Mesodermal cell (in vitro differentiated cells): ENCODE measurements around the gene GHRHR.
A peak's percentile ranks its signal among the peaks of the same experiment; 100 is the strongest.

ENCODE experiments used
- H3K27ac ChIP-seq: 2 replicates; pipeline ENCODE4 v1.7.0; 2013; ENCODE audit warnings: mild to moderate bottlenecking, low read depth, low read length, moderate library complexity; ENCODE audit not compliant: severe bottlenecking
- H3K36me3 ChIP-seq: 2 replicates; pipeline ENCODE4 v1.7.1; 2013; ENCODE audit warnings: mild to moderate bottlenecking, low read length, moderate library complexity; ENCODE audit not compliant: control insufficient read depth, insufficient read depth
- H3K4me1 ChIP-seq: one replicate; pipeline ENCODE4 v1.7.1; 2013; ENCODE audit warnings: mild to moderate bottlenecking, low read length; ENCODE audit not compliant: insufficient read depth, control insufficient read depth, poor library complexity, severe bottlenecking
- H3K4me3 ChIP-seq: 2 replicates; pipeline ENCODE4 v1.7.0; 2013; ENCODE audit warnings: low read length, control low read depth, mild to moderate bottlenecking; ENCODE audit not compliant: insufficient read depth, poor library complexity, severe bottlenecking; ENCODE audit errors: extremely low read depth
- H3K9me3 ChIP-seq: 2 replicates; pipeline ENCODE4 v1.7.1; 2013; ENCODE audit warnings: mild to moderate bottlenecking, low read length, moderate library complexity; ENCODE audit not compliant: control insufficient read depth
- WGBS, 2 experiments: methylation state at CpG; one replicate each; pipeline ENCODE4 v1.1.5; 2013; ENCODE audit warnings: missing lambda C conversion rate in 2 of 2; ENCODE audit not compliant: insufficient coverage in 2 of 2; 5-methylcytosine and 5-hydroxymethylcytosine counted together

Gene GHRHR

GRCh38 chr7:30928254-30928872 lies 35.4 kb upstream of the GHRHR start:
- Histone ChIP-seq H3K4me1 (no peaks in the 10 kb centered on the region), H3K9me3 (peaks cover 7% of the 10 kb centered on the region), H3K4me3 (no peak overlapping the region), H3K27ac (no peak overlapping the region), H3K36me3 (no peaks in the 10 kb centered on the region)
- 91 to 92% methylated on average over 8 to 10 of the region's 13 CpGs for WGBS, 2 experiments

- Histone ChIP-seq H3K27ac (no peak overlapping the region), H3K4me1 (no peaks in the 10 kb centered on the region), H3K36me3 (no peaks in the 10 kb centered on the region), H3K4me3 (no peak overlapping the region), H3K9me3 (peaks cover 7% of the 10 kb centered on the region)
- 100% methylated on average over 2 of the region's 4 CpGs for WGBS, 2 experiments
Observed at GRCh38 chr7:30929686-30930085, 34.1 kb upstream of the GHRHR start.

- WGBS, 2 experiments = 83% methylated on average over 5 to 6 of the region's 8 CpGs
- Histone ChIP-seq H3K4me3 (no peak overlapping the region), H3K27ac (peak overlapping the region; percentile 70), H3K4me1 (no peaks in the 10 kb centered on the region), H3K36me3 (no peaks in the 10 kb centered on the region), H3K9me3 (peaks cover 7% of the 10 kb centered on the region)
Observed at GRCh38 chr7:30930621-30931020, 33.1 kb upstream of the GHRHR start.

- peaks cover 7% of the 10 kb centered on the region for H3K9me3 ChIP-seq
- H3K27ac ChIP-seq = peak overlapping the region; percentile 70
- H3K4me3 ChIP-seq = no peak overlapping the region
- no peaks in the 10 kb centered on the region for H3K4me1 ChIP-seq
- WGBS, 2 experiments = 92% methylated on average over 22 to 23 of the region's 24 CpGs
- no peaks in the 10 kb centered on the region for H3K36me3 ChIP-seq
Observed at GRCh38 chr7:30931161-30931928, 32.4 kb upstream of the GHRHR start.

- Histone ChIP-seq H3K27ac (peak overlapping the region; percentile 8), H3K4me1 (no peaks in the 10 kb centered on the region), H3K36me3 (no peaks in the 10 kb centered on the region), H3K9me3 (peaks cover 2% of the 10 kb centered on the region), H3K4me3 (no peak overlapping the region)
- 95 to 99% methylated on average over 6 to 7 of the region's 9 CpGs for WGBS, 2 experiments
Observed at GRCh38 chr7:30931929-30932540, 31.7 kb upstream of the GHRHR start.

- no peaks in the 10 kb centered on the region for H3K4me1 ChIP-seq
- no peaks in the 10 kb centered on the region for H3K9me3 ChIP-seq
- H3K27ac ChIP-seq = no peak overlapping the region
- no peaks in the 10 kb centered on the region for H3K36me3 ChIP-seq
- WGBS, 2 experiments = 93 to 96% methylated on average over 4 to 5 of the region's 6 CpGs
- H3K4me3 ChIP-seq = no peak overlapping the region
Observed at GRCh38 chr7:30932562-30932961, 31.2 kb upstream of the GHRHR start.

- 77 to 81% methylated on average over 16 to 25 of the region's 26 CpGs for WGBS, 2 experiments
- no peaks in the 10 kb centered on the region for H3K9me3 ChIP-seq
- H3K4me1 ChIP-seq = no peaks in the 10 kb centered on the region
- H3K27ac ChIP-seq = no peak overlapping the region
- no peak overlapping the region for H3K4me3 ChIP-seq
- H3K36me3 ChIP-seq = no peaks in the 10 kb centered on the region
Observed at GRCh38 chr7:30933124-30933974, 30.4 kb upstream of the GHRHR start.

- no peaks in the 10 kb centered on the region for H3K9me3 ChIP-seq
- no peak overlapping the region for H3K4me3 ChIP-seq
- no peaks in the 10 kb centered on the region for H3K4me1 ChIP-seq
- no peaks in the 10 kb centered on the region for H3K36me3 ChIP-seq
- WGBS, 2 experiments = 95 to 97% methylated on average over 5 of the region's 5 CpGs
- H3K27ac ChIP-seq = no peak overlapping the region
Observed at GRCh38 chr7:30934225-30934624, 29.5 kb upstream of the GHRHR start.

GRCh38 chr7:30934732-30935568 lies 28.8 kb upstream of the GHRHR start:
- no peaks in the 10 kb centered on the region for H3K4me1 ChIP-seq
- no peak overlapping the region for H3K4me3 ChIP-seq
- no peaks in the 10 kb centered on the region for H3K36me3 ChIP-seq
- no peaks in the 10 kb centered on the region for H3K9me3 ChIP-seq
- no peak overlapping the region for H3K27ac ChIP-seq
- 81 to 89% methylated on average over 3 to 5 of the region's 6 CpGs for WGBS, 2 experiments

- Histone ChIP-seq H3K36me3 (no peaks in the 10 kb centered on the region), H3K4me3 (no peak overlapping the region), H3K9me3 (no peaks in the 10 kb centered on the region), H3K4me1 (no peaks in the 10 kb centered on the region), H3K27ac (no peak overlapping the region)
- WGBS, 2 experiments = 71 to 86% methylated on average over 1 to 2 of the region's 3 CpGs
Observed at GRCh38 chr7:30935569-30935877, 28.2 kb upstream of the GHRHR start.
